Keratinocyte (primary cell): Measurements from ENCODE around the gene EIF3J.

ENCODE experiments used
- EZH2 ChIP-seq: IDR thresholded peaks from one replicate; pipeline ENCODE4 v1.6.1; 2012; ENCODE audit warnings: inconsistent platforms, mild to moderate bottlenecking, low read length, moderate library complexity
- TF ChIP-seq, protein P1 (sequence below), 3 experiments: IDR thresholded peaks in 1 of 3; conservative IDR thresholded peaks in 1 of 3; optimal IDR thresholded peaks in 1 of 3; 2 replicates in 2 of 3; 3 replicates in 1 of 3; pipeline versions ENCODE3 to v1.5.1; 2011; ENCODE audit warnings: low read length in 3 of 3, mild to moderate bottlenecking in 3 of 3, moderate library complexity in 2 of 3, control low read depth in 1 of 3, inconsistent platforms in 1 of 3; ENCODE audit not compliant: insufficient read depth in 2 of 3; ENCODE audit errors: extremely low read depth in 1 of 3

DNA sequence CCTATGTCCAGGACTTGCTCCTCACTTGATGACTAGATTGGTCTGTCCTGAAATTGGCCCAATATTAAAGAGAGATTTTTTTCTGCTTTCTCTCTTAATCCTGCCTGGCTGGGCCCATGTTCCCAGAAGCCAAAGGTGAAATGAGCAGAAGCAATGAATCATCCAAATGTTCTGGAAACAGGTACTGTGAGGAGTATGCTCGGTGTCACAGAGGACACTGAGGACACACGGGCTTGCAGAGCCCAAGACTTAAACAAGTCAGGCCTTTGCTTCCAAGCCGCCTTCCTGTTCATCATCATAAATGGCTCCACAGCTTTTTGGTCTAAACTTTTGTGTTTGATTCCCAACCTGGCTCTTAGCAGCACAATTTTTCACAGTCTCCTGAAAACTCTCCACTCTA lies 31.4 kb downstream of the EIF3J start:
- TF ChIP-seq, protein P1, sequence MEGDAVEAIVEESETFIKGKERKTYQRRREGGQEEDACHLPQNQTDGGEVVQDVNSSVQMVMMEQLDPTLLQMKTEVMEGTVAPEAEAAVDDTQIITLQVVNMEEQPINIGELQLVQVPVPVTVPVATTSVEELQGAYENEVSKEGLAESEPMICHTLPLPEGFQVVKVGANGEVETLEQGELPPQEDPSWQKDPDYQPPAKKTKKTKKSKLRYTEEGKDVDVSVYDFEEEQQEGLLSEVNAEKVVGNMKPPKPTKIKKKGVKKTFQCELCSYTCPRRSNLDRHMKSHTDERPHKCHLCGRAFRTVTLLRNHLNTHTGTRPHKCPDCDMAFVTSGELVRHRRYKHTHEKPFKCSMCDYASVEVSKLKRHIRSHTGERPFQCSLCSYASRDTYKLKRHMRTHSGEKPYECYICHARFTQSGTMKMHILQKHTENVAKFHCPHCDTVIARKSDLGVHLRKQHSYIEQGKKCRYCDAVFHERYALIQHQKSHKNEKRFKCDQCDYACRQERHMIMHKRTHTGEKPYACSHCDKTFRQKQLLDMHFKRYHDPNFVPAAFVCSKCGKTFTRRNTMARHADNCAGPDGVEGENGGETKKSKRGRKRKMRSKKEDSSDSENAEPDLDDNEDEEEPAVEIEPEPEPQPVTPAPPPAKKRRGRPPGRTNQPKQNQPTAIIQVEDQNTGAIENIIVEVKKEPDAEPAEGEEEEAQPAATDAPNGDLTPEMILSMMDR (optimal IDR thresholded peaks at IDR 0.05 in 1 of 3, IDR thresholded peaks at IDR 0.05 in 1 of 3, conservative IDR thresholded peaks at IDR 0.05 in 1 of 3; ENCODE audit: extremely low read depth in 1 of 3, insufficient read depth in 2 of 3, low read length in 3 of 3), result no peak
- TF ChIP-seq EZH2, result no peak
